Panc1 (cell line): ENCODE measurements around the gene KRT6C. TPM values are rescaled to one million over a fixed set of nuclear protein-coding genes. Genes with fewer than 3 reads are reported as not detected.

Source experiments
- ATAC-seq: fragments of 200-7000 bp; cut with Tn5 transposase; 2 replicates; pipeline ENCODE4 v1.9.1; 2020; ENCODE audit warnings: mild to moderate bottlenecking, moderate library complexity
- BruUV-seq: library from RNA; stranded (reverse); fragments of 400-500 nt; replicated peaks from 2 replicates; lab custom pipeline; 2021; lab: Mats Ljungman, UMichigan
- CTCF ChIA-PET: fragments of 300-600 bp; sonication (Branson Sonifier 250); formaldehyde crosslinking; loops from one replicate; lab custom pipeline; 2022; ENCODE audit warnings: antibody characterized with exemption; lab: Charles Lee
- POLR2A ChIA-PET: fragments of 300-600 bp; sonication (Branson Sonifier 250); formaldehyde crosslinking; loops from one replicate; lab custom pipeline; 2022; ENCODE audit warnings: antibody characterized with exemption; lab: Charles Lee
- DNase-seq: peaks from one replicate; pipeline ENCODE4 v3.0.0-alpha.2; 2010; ENCODE audit warnings: low read depth, low spot score
- H3K27ac ChIP-seq: 2 replicates; pipeline ENCODE4 v1.5.1; 2011; ENCODE audit warnings: mild to moderate bottlenecking, low read length, inconsistent platforms
- H3K27me3 ChIP-seq: fragments of 200-500 bp; sonication (Bioruptor generic); 2 replicates; pipeline ENCODE4 v1.6.0; 2014; ENCODE audit warnings: low read length, inconsistent platforms; ENCODE audit not compliant: control insufficient read depth, insufficient read depth
- H3K36me3 ChIP-seq: fragments of 200-500 bp; sonication (Bioruptor generic); 2 replicates; pipeline ENCODE4 v1.5.1; 2014; ENCODE audit warnings: inconsistent platforms, mild to moderate bottlenecking, low read length, moderate library complexity; ENCODE audit not compliant: control insufficient read depth, insufficient read depth
- H3K4me1 ChIP-seq: 2 replicates; pipeline ENCODE4 v1.5.1; 2011; ENCODE audit warnings: inconsistent platforms, mild to moderate bottlenecking, low read length, moderate library complexity; ENCODE audit not compliant: control insufficient read depth, insufficient read depth
- H3K4me3 ChIP-seq, 2 experiments: 2 replicates each; pipeline ENCODE4 v1.5.1; 2011 to 2012; ENCODE audit warnings: low read depth in 2 of 2, low read length in 2 of 2, mild to moderate bottlenecking in 2 of 2, inconsistent platforms in 1 of 2, moderate library complexity in 1 of 2
- H3K9me3 ChIP-seq: fragments of 200-500 bp; sonication (Bioruptor generic); 2 replicates; pipeline ENCODE4 v1.5.1; 2014; ENCODE audit warnings: low read depth, mild to moderate bottlenecking, inconsistent platforms, low read length, moderate library complexity; ENCODE audit not compliant: control insufficient read depth, insufficient read depth
- POLR2AphosphoS5 ChIP-seq: IDR thresholded peaks from 2 replicates; pipeline ENCODE4 v1.6.1; 2012; ENCODE audit warnings: mild to moderate bottlenecking, low read depth, low read length, moderate library complexity
- SIN3A ChIP-seq: IDR thresholded peaks from 2 replicates; pipeline ENCODE4 v1.6.1; 2012; ENCODE audit warnings: low read depth, mild to moderate bottlenecking, low read length, moderate library complexity, borderline replicate concordance; ENCODE audit not compliant: insufficient read depth
- TCF7L2 ChIP-seq: IDR thresholded peaks from 2 replicates; pipeline ENCODE4 v1.6.1; 2011; ENCODE audit warnings: mild to moderate bottlenecking, low read depth, low read length, inconsistent platforms
- in situ Hi-C: cut with HindIII; loops from 2 replicates; pipeline ENCODE4 v1.10.0; 2016; ENCODE audit warnings: low sequenced_read_pairs, low pct_unique_long_range_greater_than_20kb
- intact Hi-C: fragments of 100-400 bp; cut with micrococcal nuclease; formaldehyde crosslinking; loops from one replicate; pipeline ENCODE4 v1.10.0; 2022; ENCODE audit not compliant: unreplicated experiment
- total RNA-seq: library from RNA; stranded (reverse); gene quantifications from one replicate; pipeline ENCODE4 v1.2.1, GENCODE V29; 2021; ENCODE audit not compliant: unreplicated experiment
- TF ChIP-seq, protein P1 (sequence below), 2 experiments: IDR thresholded peaks; 2 replicates each; pipeline ENCODE4 v1.6.1; 2011 to 2012; ENCODE audit warnings: low read depth in 2 of 2, control low read depth in 1 of 2, low read length in 1 of 2, mild to moderate bottlenecking in 1 of 2, moderate library complexity in 1 of 2; ENCODE audit not compliant: insufficient read depth in 1 of 2
- TF ChIP-seq, protein P2 (sequence below): fragments of 450-650 bp; IDR thresholded peaks from 2 replicates; pipeline ENCODE4 v1.5.1; 2017; ENCODE audit warnings: mild to moderate bottlenecking

The KRT6C gene
- total RNA-seq, 1 experiment from 2014 or later = not detected

DNA sequence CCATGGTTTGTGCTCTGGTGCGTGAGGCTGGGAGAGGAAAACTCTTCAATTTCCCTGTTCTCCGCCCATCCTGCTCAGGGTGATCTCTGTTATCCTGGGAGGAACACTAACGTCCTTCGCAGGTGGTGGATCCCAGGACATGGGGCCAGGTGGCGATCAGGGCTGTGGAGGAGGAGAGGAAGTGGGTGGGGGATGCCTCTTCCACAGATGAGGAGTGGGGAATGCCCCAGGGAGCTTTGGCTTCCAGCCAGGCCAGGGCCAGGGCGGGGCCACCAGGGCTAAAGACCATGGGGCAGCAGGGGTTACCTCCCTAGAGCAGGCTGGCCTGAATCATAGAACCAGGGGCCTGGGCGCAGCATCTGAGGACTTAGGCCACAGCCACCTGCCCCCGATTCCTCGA, 36.1 kb downstream of the KRT6C start (continued):
- TF ChIP-seq SIN3A = no peak

DNA sequence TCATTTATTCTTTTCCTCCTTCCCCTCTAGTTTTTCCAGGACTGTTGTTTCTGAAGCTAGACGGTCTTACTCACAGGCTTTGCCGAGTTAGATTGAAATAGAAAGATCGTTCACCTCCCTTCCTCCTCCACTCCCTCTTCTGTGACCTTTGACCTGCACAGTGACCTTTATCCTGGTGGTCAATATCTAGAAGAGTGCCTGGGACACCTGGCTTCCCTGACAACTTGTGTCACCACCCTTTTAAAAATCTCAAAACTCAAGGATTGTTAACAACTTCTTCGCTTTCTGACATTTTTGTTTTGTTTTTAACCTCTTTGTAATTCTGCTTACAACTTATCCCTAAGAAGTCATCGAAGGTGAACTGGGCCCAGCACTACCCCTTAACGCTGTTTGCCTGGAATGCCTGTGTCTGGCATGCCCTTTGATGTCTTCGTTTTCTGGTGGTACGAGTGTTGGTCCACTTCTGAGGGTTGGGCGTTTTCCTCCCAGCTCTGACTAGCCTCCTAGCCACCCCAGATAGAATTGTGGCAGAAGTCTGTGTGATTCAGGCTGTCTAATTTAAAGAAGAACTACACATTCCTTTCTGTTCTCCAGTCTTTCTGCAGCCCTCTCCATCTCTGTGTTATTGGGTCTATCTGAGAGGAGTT, 36.7 kb downstream of the KRT6C start:
- peaks cover 2% of the 10 kb centered on the region for H3K27me3 ChIP-seq
- CTCF ChIA-PET = no interaction called here
- in situ Hi-C loops = no loop called here
- H3K9me3 ChIP-seq = no peaks in the 10 kb centered on the region
- no peak overlapping the region for H3K27ac ChIP-seq
- H3K36me3 ChIP-seq = no peaks in the 10 kb centered on the region
- H3K4me3 ChIP-seq = no peak overlapping the region
- no peak for TF ChIP-seq POLR2AphosphoS5
- no peak for TF ChIP-seq TCF7L2
- no peak for TF ChIP-seq SIN3A
- TF ChIP-seq, protein P1, sequence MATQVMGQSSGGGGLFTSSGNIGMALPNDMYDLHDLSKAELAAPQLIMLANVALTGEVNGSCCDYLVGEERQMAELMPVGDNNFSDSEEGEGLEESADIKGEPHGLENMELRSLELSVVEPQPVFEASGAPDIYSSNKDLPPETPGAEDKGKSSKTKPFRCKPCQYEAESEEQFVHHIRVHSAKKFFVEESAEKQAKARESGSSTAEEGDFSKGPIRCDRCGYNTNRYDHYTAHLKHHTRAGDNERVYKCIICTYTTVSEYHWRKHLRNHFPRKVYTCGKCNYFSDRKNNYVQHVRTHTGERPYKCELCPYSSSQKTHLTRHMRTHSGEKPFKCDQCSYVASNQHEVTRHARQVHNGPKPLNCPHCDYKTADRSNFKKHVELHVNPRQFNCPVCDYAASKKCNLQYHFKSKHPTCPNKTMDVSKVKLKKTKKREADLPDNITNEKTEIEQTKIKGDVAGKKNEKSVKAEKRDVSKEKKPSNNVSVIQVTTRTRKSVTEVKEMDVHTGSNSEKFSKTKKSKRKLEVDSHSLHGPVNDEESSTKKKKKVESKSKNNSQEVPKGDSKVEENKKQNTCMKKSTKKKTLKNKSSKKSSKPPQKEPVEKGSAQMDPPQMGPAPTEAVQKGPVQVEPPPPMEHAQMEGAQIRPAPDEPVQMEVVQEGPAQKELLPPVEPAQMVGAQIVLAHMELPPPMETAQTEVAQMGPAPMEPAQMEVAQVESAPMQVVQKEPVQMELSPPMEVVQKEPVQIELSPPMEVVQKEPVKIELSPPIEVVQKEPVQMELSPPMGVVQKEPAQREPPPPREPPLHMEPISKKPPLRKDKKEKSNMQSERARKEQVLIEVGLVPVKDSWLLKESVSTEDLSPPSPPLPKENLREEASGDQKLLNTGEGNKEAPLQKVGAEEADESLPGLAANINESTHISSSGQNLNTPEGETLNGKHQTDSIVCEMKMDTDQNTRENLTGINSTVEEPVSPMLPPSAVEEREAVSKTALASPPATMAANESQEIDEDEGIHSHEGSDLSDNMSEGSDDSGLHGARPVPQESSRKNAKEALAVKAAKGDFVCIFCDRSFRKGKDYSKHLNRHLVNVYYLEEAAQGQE (IDR thresholded peaks at IDR 0.05; ENCODE audit: insufficient read depth in 1 of 2, low read depth in 2 of 2, low read length in 1 of 2) = no peak
- TF ChIP-seq, protein P2, sequence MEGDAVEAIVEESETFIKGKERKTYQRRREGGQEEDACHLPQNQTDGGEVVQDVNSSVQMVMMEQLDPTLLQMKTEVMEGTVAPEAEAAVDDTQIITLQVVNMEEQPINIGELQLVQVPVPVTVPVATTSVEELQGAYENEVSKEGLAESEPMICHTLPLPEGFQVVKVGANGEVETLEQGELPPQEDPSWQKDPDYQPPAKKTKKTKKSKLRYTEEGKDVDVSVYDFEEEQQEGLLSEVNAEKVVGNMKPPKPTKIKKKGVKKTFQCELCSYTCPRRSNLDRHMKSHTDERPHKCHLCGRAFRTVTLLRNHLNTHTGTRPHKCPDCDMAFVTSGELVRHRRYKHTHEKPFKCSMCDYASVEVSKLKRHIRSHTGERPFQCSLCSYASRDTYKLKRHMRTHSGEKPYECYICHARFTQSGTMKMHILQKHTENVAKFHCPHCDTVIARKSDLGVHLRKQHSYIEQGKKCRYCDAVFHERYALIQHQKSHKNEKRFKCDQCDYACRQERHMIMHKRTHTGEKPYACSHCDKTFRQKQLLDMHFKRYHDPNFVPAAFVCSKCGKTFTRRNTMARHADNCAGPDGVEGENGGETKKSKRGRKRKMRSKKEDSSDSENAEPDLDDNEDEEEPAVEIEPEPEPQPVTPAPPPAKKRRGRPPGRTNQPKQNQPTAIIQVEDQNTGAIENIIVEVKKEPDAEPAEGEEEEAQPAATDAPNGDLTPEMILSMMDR = no peak
- intact Hi-C loops = no loop called here
- POLR2A ChIA-PET = no interaction called here
- DNase-seq (no peak), ATAC-seq (no peak)
- no TSS peak for BruUV-seq
- H3K4me1 ChIP-seq = no peaks in the 10 kb centered on the region

- TF ChIP-seq POLR2AphosphoS5 (no peak), SIN3A (no peak), TCF7L2 (no peak)
- TF ChIP-seq, protein P1 (IDR thresholded peaks at IDR 0.05; ENCODE audit: insufficient read depth in 1 of 2, low read depth in 2 of 2, low read length in 1 of 2) = no peak
- TF ChIP-seq, protein P2 = no peak
- Histone ChIP-seq H3K36me3 (no peaks in the 10 kb centered on the region), H3K4me3 (no peak overlapping the region), H3K27ac (no peak overlapping the region), H3K27me3 (peaks cover 8% of the 10 kb centered on the region), H3K4me1 (no peaks in the 10 kb centered on the region), H3K9me3 (no peaks in the 10 kb centered on the region)
- ATAC-seq (no peak), DNase-seq (no peak)
- no TSS peak for BruUV-seq
- CTCF ChIA-PET = no interaction called here
- in situ Hi-C loops = no loop called here
- POLR2A ChIA-PET = no interaction called here
- intact Hi-C loops = no loop called here
These were observed 37.4 kb downstream of the KRT6C start for GRCh38 chr12:52436000-52436827.
